GM19043 (cell line): Measurements from ENCODE around the gene NSG1.

ENCODE experiments used
- ATAC-seq: cut with Tn5 transposase; IDR thresholded peaks from one replicate; pipeline ENCODE4 v1.9.1; 2021; ENCODE audit warnings: low read depth; ENCODE audit not compliant: unreplicated experiment

Gene NSG1

DNA sequence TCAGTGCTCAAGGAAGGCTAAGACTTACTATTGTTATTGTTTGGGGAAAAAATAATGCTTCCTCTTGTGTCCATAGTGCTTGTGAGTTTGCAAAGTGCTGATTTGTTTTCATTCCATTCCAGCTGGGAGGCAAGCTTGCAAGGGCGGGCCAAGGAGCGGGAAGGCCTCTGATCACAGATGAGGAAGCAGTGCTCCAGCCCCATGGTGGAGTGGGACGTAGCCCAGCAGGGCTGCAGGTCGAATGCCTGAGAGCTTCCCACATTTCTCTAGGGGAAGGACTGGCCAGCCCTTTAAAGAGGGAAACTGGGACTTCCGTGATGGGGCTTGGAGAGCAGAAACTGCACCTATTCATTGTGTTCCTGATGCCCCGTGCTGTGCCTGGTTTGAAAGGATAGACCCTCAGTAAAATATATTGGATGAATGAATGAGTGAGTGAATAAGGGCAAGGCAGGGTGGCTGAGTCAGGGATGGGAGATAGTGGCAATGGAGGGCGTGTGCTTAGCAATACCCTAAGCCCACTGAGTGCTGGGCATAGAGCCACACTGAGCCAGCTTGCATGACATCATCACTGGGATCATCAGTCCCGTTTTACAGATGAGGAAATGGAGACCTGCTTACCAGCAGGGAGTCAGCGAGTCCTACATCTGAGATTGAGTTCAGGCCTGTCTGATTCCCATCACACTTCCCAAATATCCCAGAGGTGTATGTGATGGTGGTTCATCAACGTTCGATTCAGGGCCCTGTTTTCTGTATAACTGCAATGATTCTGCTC is 17.9 kb upstream of the NSG1 start:
- no peak for ATAC-seq

DNA sequence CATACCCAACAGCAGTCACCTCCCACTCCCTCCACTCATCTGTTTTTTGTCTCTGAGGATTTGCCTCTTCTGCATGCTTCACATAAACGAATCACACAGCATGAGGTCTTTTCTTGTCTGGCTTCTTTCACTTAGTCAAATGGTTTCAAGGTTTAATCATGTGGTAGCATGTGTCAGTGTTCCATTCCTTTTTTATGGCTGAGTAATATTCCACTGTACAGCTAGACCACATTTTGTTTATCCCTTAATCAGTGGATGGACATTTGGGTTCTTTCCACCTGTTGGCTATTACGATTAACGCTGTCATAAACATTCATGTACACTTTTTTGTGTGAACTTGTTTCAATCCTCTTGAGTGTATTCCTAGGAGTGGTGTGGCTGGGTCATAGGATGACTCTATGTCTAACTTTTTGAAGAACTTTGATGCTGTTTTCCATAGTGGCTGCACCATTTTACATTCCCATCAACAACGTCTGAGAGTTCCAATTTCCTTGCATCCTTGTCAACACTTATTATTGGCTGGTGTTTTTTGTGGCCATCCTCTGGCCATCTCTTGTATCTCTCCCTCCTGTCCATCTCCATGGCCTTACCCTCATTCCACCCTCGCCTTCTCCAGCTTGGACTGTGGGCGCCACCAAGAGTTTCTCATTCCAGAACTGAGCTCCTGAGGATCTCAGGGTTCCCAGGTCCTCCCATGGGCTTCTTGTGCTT is 12.4 kb upstream of the NSG1 start:
- ATAC-seq, result no peak

DNA sequence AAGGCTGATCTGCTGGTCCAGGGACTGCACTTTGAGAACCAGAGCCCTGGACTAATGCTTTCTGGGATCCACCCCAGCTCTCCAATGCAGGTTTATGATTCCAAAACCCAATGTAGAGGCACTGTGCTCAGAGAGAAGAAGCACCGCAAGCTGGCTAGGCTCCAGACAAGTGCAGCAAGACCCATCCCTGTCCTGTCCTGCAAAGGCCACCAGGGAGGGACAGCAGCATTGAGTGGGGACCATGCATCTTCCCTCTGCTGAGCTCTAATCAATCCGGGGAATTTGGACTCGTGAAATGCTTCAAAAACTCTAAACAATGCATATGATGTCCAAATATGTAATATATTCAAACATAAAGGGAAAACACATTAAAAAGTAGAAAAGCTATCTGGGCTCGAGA is 10.8 kb upstream of the NSG1 start:
- no peak for ATAC-seq

DNA sequence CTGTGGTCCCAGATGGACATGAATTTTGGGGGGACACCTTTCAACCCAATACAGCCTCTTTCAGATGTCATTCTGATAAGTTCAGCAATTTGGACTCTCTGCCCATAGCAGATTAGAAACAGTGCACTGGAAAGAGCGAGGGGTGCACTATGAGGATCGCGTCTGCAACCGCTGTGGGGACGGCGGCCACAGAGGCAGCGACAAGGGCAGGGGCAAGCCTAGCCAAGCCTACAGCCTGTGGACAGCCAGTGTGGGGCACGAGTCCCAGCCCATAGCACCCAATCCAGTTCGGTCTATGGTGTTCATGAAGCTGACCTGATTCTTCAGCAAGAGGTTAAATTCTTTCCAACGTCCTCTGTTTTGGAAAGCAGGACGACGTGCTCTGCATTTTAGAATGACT is 9.7 kb upstream of the NSG1 start:
- ATAC-seq, result no peak

DNA sequence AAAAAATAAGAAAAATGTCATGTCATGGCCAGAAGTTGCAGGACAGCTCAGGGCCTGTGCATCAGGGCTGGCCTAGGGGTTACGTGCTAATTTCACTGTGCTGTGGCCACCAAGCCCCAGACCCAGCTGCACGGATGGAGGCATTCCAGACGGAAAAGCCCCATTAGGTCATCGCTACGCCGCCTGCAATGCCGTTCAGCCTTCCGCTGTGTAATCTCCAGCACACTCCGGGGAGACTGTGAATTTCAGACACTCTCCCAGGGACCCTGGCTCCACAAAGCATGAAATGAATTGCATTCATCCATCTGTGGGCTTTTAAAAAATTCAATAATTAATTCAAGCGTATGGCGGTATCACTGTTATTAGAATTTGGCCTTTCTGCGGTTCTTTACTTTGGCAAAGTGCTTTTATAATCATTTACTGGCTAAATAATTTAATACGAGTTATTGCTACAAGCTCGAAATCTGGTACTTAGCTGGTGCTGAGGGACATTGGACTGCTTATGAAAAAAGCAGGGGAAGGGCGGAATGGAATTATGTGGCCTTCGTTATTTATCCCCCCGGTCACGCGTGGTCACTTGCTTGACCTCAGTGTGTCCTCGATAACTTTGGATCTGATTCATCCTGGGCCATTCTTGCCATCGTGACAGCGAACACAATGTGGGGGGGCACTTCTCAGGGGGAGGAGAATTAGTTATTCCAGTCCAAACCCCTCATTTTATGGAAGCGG is 9.0 kb upstream of the NSG1 start:
- ATAC-seq, result no peak

DNA sequence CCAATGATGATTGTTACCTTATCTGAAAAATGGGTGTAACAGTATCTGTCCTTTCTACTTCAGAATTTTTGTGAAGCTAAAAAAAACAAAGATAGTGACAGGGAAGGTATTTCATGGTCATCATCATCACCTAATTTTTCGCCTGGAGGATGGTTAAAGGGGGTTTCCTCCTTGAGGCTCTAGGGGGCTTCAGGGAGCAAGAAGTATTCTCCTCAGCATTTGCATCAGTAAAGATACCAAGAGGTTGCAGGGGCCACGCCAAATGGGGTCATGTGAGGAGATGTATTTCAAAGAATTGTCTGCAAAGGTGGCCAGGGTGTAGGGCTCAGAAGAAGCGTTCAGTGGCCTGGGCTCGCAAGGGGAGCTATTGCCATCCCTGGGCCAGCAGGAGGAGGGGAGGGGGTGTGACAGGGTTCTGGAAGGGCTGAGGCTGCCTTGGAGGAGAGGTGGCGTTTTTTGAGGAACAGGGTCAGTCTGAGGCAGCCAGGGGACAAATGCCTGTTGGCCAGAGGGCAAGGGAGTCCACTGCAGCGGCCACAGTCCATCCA is 7.3 kb upstream of the NSG1 start:
- no peak for ATAC-seq

DNA sequence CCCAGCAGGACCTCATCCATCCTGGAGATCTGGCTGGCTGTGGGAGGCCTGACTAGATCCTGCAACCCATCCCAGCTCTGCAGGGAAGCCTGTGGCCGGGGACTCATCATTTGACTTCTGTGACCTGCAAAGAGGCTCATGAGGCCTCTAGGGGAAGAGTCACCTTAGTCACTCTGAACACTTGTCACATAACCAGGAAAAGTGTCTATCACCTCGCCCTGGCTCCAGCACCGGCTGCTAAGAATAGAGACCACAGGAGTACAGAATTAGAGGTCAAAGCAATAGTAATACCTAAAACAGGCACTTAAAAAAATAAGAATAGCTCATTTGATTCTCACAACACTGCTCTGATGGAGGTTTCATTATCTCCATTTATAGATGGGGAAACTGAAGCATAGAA is 3.8 kb upstream of the NSG1 start:
- no peak for ATAC-seq

DNA sequence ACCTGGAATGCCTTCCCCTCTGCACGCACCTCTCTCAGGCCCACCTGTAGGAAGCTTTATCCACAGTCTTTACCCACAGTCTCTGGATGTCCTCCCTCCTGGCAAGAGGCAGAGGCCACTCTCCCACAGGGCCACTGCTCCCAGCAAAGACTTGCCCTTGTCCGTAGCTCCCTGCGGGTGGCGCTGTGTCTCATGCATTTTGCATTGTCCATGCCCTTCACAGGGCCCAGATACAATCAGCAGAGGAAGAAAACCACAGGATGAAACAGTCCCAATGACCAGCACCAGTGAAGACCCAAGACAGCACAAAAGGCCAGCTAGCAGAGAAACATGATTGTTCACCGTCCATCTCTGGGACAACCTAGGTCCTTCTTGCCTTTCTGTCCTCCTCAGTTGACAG is 2.1 kb upstream of the NSG1 start:
- no peak for ATAC-seq

DNA sequence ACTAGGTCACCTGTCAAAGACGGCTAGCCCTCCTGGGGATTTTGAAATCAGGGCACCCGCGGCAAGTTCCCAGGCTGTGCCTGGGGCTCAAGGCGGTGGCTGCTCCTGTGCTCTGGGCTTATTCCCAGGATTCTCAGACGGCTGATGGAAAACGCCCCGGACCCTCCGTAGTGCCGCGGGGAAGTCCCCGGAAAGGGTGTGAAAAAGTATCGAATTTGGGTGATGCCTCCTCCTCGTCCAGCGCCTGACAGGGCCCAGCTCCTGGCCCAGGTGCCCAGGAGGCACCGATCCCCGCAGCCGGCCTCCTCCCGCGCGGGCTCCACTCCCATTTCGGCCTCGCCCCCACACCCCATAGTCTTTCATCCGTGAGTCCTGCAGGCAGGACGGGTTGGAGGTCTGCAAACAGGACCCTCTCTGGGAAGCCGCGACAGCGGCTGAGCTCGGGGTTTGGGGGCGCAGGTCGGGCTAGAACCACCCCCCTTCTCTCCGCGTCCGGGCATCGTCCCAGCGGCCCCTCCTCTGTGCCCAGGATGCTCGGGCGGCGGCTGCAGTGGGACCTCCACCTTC is 1.1 kb upstream of the NSG1 start:
- no peak for ATAC-seq

DNA sequence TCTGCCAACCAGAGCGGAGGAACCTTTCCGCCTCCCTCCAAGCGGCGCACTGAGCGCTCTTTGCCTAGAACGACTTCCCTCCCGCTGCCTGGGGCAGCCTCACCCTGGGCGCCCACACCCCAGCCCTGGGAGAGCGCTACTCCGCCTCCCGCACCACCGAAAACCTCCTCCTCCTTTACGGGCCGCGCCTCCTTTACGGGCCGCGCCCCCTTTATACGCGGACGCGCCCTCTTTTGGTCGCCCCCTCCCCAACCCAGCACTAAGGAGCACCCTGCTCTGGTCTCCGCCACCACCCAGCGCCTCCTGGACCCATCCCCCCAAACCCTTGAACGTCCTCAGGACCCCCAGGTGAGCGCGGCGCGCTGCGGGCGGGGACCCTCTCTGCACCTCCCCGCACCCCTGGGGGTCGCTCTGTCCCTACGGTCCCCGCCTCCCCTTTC is 586 bp upstream of the NSG1 start:
- no peak for ATAC-seq

DNA sequence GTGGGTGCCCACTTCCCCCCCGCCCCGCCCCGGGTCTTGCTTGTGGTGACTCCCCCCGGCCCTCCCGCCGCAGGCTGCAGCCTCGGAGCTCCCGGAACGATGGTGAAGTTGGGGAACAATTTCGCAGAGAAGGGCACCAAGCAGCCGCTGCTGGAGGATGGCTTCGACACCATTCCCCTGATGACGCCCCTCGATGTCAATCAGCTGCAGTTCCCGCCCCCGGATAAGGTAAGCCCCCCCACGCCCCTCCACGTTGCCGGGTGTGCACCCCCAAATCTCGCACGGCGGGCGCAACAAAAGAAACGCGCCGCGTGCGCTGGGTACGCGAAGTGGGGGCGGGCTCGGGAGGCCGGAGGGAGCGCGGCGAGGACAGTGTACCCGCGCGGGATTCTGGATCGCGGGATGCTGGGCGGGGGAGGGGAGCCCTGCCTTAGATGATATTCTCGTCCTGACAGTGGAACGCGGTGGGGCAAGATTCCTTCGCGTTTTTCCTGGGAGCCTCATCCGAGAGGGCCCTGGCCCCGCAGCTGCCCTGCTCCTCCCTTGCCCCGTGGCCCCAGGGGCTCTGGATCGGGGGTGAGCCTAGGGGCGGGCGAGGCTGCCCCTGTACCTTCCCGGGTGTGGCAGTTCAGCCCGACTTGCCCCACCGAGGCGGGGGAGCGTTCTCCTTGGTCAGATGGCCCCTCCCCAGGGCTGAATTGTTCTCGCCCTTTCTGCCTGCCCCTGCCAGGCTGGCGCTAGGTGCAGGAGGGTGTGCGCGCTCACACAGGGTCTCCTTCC is 819 bp downstream of the NSG1 start:
- no peak for ATAC-seq

DNA sequence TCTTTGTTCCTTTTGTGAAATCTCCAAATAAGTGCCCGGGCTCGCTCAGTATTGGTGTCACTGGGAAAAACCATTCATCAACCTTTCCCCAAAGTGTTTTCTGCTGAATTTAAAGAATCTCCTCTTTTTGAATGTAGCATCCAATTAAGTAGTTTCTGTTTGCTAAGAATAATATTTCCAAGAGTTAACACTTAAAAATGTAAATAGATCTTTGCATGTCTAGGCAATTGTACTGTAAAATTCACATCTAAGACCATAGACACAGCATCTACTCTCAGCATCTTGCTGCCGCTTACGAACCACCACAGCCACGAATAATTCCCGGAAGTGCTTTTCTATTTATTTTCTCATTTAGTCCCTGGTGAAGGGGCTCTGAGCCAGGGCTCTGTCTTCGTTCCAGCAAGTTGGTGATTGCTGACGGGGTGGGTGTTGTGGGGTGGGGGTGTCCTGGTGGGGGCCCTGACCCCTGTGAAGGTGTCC is 1.4 kb downstream of the NSG1 start:
- ATAC-seq, result no peak

DNA sequence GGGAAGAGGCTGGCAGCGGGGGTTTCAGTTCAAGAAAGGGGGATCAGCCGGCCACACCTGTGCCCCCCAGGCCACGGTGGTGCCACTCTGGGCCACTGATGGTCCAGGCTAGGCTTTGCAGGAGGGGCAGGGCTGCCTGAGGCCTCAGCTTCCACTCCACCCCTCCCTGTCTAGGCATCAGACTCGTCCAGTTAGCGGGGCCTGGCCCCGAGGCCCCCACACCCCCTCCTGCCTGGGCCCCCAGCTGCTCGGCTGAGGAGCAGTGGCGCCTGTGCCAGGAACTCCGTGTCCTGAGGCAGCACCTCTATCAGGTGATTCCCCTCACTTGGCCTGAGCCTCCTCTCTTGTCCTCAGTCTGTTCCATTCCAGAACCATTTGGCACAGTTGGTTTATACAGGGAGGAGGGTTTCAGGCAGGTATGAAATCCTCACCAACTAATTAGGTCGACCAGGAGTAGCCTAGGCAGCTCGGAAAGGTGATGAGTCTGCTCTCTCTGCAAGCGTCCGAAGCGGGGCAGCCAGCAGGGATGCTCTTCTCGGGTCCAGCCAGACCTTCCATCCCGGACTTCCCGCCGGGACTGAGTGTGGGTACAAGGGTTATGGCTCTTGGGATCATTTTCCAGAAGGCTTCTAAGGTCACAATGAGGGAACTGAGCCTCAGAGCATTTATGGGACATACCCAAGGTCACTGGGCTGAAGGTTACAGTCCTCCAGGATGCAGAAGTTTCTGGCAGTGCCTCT is 2.1 kb downstream of the NSG1 start:
- no peak for ATAC-seq

DNA sequence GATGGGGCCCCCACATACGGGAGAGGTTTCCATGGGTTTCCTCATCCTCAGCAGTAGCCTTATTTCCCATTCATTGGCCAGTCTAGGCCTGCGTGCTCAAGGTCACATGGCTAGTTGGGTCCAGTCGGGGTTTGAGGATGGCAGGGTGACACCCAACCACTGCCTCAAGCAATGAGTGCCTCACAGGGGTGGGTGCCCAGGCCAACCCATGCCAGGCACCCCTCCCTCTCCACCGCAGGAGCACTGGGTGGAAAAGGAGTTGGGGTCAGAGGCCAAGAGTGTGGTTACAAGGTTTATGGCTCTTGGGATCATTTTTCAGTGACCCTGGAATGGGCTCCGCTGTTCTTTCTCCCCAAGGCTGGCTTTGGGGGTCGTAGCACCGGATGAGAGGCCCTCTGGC is 3.1 kb downstream of the NSG1 start:
- no peak for ATAC-seq

DNA sequence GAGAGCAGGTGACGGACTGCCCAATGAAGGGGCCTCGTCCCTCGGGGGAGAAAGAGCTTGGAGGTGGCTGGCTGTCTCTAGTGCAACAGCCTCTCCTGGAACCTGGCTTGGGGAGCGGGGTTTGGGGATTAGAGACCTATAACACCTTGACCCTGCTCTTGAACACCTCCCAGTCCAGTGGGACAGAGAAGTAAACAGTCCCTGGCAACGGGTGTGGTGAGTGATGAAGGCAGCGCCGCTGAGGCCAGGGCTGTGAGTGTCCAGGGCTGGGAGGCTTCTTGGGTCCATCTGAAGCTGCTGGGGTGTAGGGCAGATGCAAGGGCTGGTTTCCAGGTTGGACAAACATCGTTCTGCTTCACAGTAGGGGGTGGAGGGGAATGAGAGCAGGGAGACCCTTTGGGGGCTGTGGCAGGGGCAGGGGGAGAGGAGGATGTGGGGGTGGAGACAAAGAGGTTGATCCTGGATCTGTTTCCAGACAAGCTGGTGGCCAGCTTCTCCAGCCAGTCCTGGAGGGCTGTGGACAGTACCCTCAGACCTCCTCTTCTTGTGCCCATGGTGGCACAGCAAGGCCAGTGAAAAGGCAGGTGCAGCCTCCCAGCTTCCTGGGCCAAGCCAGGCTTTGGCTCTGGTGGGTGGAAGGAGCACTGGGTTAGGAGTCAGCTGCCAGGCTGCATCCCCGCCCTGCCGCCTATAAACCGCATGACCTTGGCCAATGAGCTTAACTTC is 3.8 kb downstream of the NSG1 start:
- no peak for ATAC-seq

DNA sequence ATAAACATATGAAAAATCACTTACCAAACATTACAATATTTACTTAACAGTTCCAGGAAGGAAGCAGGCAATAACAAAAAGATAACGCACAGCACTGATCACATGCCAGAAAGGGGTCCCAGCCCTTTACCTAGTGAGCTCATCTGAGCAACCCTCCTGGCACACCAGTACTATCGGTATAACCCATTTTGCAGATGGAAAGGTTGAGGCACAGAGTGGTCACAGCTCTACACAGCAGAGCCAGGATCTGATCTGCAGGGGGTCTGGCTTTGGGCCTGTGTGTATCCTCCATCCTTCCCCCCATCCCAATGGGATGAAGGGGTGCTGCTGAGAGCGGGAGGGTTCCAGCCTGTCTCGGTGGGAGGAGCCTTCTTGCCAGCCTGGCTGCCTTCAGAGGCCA is 5.0 kb downstream of the NSG1 start:
- no peak for ATAC-seq

DNA sequence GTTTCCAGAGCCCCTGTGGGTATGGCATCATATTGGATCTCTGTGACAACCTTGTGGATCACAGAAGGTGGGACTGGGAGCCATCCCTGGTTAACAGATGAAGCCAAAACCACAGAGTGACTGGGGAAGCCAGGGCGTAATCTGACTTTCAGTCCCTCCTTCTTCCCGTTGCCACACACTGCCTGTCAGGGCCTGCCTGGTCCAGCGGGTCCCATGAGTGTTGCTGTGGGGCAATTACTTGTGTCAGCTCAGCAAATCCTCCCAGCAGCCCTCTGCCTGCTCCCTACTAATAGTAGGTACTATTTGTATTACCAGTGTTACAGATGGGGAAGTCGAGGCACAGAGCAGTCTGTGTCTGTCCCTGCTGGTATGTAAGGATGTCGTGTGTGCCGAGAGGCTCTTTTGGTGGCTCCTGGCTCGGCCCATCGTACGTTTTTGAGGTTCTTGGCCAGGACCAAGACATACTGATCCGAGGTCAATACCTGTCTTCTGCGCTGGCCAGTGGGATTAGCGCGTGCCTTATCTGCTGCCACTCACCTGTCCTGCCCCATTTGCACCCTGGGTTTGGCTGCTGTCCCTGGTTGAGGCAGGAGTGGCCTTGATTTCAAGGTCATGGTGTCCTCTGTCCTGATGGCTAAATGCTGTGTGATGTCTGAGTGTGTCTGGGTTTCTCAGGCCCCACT is 5.7 kb downstream of the NSG1 start:
- no peak for ATAC-seq

DNA sequence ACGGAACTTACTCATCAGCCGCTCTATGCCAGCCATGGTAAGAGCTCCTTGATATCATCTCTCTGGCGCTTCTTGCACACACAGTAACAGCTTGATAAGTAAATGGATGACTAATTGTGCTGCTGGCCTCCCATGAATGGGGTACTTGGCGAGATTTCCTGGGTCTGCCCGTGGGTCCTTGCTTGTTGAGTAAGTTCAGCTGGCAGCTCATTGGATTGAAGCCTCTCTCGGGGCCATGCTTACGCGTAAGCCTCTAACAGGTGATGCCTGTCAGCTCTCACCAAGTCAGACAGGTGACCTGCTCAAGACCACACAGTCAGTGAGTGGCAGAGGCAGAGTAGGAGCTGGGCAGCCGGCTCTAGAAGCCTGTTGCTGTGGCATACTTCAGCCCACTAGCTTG is 7.7 kb downstream of the NSG1 start:
- ATAC-seq, result no peak
